DMS53 treated with DMSO at 0.1 percent for 48 hours (cell line): ENCODE results near the gene NIN.
A peak's percentile ranks its signal among the peaks of the same experiment; 100 is the strongest.

Source experiments
- DNase-seq: peaks from one replicate; lab custom pipeline; 2025; ENCODE audit not compliant: unreplicated experiment; lab: John Stamatoyannopoulos, UW

NIN gene

DNA sequence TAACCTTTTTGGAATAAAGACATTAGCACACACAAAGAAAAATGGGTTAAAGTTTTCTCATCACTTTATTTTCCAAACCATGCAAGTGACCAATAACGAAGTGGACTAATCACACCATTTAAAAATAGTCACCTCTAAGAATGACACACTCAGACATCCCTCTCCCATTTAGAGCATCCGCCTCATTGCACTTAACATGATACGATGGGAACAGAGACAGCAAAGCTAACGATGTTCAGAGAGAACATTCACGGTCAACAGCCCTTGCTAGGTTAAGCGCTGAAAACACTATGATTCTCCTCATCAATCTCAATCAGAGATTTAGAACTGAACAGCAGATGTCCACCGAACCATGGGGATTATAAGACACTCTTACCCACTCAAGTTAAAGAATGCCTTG is 35.8 kb downstream of the NIN start:
- DNase-seq = no peak

DNA sequence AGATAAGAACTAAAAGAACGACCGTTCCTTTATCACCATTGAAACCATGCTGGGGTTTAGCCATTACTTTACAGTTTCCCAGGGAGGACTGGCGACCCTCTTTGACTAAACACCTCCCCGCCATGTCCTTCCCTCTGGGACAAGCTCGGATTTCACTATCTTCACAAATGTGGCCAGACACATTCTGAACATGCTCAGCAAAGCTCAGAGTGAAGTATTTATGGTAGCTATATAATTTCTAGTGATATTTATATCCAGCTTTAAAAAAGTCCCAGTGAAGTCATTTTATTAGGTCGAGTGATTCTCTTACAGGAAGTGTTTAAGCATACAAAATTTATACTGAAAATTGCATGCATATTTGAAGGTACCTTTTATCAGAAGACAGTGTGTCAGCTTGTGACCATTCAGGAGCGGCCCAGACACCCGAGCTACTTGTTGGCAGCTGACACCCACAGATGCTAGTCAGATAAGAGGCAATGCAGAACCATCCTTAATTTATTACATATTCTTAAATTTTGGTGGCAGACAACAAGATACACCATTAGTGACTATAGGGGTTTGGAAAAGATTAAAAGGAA is 36.8 kb downstream of the NIN start:
- no peak for DNase-seq

DNA sequence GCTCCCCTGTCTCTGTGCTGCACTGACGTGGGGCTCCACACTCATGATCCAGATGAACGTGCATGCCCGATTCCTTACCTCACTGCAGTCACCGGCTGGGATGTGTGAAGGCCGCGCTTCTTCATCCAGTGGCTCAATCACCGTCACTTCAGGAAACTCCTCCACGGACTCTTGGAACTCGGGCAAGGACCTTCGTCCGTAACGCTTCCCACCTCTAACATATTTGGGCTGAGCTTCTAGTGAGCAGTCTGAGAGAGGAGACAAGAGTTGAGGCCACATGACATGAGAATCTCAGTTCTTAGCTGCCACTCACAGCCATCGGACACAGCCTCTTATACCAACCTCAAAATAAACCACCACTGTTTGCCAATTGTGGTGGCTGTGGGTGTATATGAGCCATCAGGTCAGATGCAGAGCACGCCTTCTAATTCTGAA is 38.3 kb downstream of the NIN start:
- DNase-seq = no peak

DNA sequence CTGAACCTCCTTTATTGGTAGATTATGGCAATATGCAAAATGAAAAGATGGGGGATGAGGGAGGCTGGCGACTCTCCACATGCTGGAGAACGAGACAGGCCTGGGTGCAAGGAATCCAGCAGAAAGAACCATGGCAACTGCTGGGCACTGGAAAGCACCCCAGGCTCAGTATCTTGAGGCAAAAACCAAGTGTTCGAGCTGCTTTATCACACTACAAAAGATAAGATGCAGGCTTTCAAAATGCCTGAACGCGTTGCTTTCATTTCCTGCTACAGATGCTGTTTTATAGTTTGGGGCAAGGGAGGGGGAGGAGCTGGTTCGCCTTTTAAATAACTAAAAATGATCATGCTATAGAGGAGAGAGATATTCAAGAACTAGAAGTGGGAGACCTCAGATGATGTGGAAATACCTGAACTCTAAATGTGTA is 38.9 kb downstream of the NIN start:
- no peak for DNase-seq

DNA sequence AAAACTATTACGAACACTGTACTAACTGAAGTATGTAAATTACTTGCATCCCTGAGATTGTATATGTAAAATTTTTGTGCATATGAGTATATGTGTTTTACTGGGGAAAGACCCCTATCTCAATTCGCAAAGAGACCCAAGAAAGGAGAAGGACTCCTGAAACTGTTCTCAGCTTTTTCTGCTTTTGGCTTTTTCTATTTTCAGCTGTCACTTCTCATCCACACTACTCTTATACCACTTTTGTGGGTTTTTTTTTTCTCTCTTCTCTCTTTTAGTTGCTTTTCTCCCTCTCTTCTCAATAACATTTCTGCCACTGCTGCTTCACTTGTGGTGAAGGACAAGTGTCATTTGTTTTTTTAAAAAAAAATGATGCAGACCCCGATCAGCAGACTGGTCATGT is 39.8 kb downstream of the NIN start:
- no peak for DNase-seq

DNA sequence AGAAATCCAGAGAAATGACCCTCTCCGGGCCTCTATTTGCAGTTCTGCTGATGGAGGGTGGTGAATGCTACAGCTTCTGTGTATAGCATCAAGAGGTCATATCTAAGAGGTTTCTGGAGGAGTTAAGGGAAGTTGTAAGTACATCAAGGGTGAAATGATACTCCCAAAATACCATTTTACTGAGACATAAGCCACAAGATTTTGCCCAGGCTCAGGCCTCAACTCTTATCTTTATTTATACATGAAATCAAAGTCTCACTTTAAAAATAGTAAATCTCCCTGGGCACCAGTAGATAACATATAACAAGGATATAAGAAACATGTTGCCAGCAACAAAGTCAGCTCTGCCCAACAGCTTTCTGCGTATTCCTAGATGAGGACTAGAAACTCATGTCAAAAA is 40.4 kb downstream of the NIN start:
- DNase-seq = no peak

DNA sequence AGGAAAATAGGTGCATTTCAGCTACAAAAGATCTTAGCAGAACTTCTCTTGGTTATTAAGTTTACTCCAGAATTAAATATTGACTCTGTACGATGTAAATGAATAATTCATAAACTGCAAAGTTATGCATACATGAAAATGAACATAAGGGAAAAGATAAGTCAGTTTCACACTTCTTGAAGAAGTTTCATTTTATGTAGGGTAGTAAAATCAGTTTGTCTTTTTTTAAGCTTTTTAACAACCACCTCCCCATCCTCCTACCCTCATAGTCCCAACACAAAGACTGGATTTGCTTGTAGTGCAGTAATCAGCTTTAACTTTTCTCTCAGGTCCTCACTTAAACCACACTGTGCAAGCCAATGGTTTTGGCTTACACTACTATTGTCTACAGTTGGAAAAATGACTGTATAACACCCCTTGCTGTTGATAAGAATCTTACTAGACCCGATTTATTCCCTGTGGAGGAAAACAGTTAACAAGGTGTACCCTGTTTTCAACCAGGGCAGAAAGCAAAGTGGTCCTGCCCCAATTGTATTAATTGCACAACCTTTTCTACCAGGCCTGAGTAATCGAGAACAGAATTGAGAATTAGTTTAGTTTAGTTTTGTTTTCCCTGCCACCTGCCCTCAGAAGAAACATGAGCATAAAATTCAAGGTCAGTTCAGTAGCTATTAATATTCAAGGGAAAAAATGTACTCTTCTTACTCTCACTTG is 44.1 kb downstream of the NIN start:
- DNase-seq = no peak

DNA sequence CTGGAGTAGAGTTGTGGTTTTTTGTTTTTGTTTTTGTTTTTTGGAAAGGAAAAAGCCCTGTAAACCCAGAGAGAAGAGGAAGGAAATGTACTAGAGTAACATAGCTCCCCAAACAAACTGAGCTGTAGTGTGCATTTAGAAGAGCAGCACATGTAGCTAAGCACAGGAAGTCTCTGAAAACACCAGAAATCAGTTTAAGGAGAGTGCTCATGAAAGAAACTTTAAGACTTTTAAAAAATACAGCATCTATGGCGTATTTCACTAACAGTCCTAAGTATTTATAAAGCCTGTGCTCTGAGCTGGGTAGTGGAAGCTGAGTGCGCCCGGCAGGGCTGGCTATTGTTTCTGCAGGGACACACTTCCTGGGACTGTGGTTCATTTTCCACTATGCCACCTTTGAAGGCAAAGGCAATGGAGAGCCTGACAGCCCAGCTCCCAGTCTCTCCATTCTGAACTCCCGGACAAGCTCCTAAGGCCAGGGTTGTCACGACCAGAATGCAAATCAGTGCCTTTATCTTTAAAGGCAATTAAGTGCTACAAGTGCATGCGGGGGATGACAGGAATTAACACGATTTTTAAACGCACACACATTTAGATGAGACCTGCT is 45.4 kb downstream of the NIN start:
- no peak for DNase-seq

DNA sequence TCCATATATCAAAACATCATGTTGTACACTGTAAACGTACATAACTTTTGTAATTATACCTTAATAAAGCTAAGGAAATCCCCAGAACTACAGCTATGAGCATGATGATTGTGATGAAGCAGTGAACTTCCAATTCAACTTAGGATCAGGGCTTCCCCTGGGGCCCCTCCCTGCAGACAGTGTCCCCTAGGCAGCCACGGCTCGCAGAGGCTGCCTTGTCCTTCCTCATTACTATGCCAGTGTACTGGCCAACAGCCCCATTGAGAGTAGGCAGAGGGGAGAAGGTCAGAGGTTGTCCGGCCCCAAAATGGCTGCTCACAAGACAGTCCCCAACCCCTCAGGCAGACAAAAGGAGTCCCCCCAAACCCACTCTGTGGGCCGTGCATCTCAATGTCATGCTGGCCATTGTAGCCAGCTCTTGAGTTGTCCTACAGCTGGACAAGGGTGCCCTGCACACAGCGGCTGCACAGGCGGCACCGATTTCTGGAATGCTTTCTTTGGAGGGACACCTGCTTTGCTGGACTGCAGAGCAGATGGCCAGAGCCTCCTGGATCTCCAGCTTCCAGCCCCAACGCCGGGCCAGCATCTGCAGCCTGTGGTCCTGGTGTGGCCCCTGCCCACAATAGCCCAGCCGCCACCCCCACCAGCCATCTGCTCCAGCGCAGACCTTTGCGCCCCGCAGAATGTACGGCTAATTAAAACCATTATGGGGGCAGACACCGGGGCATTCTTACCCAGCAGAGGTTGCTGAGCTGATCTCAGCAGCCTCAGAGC is 46.1 kb downstream of the NIN start:
- no peak for DNase-seq

DNA sequence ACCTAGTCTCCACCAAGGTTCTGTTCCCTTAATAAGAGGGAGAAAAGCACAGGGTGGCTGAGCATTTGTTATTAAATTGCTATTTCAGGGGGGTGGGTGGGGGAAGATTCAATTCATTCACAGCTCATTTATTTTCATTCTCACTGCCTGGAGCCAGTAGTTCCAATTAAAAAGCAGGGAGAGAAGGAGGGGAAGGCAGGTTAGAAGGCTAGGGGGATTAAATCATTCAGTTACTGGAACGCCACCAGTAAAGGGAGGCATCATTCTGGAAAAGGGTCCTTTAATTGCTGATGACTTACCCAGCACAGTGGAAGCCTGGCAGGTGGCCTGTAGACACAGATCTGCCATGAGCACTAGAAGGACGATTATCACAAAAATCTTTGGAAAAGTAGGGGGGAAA is 47.4 kb downstream of the NIN start:
- DNase-seq = no peak

DNA sequence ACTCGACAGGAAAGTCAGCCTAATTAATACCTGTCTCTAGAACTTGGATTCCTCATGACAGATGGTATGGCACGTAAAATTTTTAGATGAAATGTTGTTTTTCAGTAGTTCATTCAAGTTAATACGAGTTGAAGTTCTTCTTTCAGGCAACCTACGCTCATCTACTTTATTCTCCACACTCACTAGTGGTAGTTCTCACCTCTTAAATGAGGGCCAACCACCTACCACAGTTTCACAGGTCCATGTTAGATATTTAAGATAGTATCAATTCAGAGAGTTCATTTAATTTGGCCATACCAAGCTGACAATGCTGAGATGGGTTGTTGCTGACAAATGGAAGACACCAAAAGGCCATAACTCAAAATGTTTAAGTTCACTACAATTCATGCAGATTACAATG is 50.6 kb downstream of the NIN start:
- DNase-seq = no peak

DNA sequence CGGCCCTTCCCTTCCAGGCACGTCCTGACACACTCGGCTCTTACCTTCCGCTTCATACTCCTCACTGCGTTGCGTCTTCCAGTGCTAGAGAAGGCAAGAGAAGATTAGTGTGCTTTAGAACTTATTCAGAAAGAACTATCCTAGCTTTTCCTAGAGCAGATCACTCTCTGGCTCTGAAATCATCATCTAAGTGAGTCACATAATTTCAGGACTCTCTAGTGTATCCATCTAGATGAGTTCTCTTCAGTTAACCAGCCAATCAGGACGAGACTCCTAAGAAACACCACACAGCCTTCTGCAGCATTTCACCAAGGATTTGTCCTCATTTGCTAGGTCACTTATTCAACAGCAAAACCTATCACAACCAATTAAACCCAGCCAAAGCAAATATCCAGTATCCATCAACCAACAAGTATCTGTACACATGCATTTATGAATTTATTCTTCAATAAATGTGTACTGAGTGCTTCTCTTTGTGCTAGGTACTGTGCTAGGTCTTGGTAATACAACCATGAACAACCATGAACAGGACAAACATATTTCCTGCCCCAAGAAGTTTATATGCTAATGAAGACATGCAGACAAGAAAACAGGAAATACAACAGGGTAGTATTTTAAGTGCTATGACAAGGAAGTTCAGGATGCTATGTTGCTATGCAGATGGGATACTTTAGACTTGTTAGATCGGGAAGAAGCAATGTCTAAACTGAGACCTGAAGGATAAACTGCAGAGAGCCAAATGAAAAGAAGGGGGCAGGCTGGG is 52.1 kb downstream of the NIN start:
- DNase-seq = no peak

DNA sequence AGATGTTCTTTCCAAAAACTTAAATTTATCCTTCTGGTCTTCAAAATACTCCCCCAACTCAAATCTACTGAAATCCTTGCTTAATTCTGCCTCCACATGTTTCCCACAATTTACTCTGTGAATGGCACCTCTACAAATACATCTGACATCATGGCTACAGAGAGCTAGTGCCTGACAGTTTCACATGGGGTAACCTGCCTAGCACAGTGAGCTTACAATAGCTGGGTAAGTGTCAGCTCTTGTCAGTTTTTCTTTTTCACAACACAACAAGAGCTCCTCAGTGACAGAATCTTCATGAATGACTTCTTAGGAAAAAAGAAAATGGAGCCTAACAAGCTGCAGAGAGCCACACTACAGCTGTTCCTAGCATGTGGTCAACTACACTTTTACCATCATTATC is 54.4 kb downstream of the NIN start:
- no peak for DNase-seq

DNA sequence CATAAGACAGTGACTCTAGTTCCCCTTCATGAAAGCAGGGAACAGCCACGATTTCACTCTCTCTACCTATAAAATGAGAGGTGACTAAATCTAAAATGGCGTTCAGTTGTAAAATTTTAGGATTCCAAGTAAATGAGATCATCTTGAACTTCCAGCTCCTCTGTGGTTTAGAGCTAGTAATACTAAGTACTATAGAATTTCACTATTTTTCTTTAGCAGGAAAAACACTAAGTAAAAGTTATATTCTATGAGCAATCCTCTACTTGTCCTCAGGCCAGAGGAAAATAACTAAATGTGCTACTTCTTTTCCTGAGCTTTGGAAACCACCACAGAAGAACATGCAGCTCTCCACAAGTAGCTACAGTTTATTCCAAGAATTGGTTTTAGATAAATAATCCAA is 55.6 kb downstream of the NIN start:
- DNase-seq = no peak

DNA sequence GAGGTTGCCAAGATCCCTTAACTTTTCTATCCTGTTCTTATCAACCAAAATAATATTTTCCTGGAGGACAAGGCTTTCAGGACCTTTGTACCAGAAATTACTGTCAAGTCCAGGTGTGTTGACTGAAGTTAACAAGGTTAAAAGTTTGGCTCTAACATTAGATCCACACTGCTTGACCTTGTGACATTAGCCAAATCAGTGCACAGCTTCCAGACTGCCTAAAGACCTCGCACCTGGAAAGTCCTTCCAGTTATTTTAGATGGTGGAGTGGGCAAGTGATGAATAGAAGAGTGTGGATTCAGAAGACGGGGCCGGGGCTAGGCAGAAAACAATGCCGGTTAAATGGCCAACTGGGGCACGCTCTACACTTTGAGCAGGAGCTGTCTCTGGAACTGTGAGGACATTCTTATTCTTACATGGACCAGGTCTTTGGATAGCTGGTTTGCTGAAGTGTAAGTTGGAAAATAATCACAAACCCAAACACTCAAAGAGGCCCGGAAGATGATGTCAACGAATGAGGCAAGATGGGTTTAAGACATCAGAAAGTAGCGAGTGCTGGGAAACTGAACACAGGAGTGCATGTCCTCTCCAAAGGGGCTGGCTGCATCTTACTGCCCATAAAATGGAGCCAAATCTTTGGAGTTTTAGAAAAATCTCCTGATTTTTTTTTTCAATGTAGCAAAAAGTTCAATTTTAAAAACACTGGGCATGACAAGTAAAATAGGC is 56.3 kb downstream of the NIN start:
- no peak for DNase-seq

DNA sequence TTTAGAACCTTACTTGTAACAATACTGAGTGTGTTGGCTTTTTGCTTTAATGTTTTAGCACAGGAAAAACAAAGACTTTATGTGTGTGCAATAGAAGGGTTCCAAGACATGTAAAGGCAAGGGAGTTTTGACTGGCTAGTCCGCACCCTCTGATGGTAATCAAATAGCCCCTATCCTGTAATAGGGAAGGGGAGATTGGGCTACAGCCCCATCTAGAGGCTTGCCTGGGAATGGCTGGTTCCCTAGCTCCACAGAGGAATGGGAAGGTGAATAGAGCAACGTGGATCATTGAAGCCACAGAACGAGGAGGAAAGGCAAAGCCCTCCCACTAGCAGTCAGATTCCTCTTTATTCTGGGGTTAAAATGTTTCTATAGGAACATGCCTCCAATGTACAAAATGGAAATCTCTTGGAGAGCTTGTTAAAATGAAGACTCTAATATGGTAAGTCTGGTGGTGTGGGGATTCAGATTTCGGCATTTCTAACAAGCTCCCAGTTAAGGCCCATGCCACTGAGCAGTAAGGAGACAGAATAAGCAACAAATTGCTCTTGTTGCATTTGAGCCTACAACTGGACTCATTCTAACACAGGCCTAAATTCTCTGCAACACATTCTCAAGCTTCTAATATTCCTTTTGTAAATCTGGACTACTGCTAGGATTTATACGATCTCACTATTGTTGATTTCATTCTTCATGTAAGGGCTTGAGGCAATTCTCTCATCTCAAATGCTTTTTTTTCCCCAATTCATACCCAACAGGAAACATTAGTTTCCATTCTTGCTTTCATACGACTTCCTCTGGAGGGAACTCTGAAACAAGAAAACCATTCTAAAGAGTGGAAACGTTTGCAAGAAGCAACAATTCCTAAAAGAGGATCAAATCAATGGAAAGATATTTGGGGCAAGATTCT is 57.1 kb downstream of the NIN start:
- DNase-seq = peak; percentile 2

DNA sequence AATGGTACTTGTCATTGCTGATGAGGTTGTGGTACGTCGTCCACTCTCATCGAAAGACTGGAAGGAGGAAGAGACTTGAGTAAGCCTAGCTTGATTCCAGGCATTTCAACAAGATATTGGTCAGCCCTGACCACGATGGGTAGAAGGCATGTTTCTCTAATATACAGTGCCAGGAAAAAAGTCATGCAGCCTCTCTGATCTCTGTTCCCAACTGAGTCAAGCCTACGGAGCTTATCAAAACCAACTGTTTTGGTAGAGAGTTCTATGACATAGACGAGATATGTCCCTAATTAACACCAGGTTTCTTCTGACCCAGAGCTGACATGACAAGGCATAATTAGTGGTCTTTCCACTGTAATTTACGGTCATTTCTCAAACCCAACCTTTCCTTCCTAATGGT is 58.5 kb downstream of the NIN start:
- no peak for DNase-seq

DNA sequence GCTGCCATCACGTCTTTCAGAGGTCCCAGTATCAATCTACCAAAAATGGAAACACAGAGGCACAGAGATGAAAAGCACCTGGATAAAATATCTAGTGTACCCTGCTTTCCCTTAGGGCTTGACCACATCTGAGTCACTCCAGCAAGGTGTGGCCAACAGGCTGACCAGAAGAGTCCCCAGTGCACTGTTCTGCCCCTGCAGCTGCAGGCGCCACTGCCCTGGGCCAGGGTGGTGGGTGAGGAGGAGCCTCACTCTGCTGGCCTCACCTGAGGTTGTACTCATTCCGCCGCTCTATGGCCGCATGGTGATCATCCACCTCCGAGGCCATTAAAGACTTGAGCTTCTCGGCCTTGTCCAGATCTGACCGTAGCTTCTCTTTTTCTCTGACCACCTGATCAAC is 60.4 kb downstream of the NIN start:
- DNase-seq = no peak

DNA sequence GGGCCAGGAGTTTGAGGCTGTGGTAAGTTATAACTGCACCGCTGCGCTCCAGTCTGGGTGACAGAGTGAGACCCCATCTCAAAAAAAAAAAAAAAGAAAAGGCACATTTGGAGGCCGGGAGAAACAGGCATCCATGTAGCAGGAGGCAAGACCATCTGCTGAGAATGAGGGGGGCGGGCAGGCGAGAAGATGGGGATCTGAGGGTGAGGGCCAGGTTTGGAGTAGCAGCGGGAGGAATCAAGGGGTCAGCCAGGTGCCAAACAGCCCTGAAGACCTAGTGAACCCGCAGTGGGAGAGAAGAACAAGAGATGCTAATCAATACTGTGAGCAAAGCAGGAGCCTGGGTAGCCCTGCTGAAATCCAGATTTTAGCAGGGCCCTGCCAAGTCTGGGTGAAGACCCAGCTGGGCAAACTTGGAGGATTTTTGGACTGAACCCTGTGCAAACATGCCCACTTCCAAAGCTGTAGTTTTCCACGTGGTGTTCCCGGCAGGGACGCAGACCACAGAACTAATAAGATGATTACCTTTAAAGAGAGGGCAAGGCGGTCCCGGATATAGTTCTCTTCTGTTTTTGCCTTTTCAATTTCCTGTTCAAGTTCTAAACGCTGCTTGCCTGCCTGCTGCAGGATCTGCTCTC is 61.0 kb downstream of the NIN start:
- no peak for DNase-seq
